Measurements from ENCODE around the gene AREL1.

The AREL1 gene

GRCh38 chr14:74667758-74668157 is 45.1 kb downstream of the AREL1 start:
- H3K36me3 ChIP-seq (ENCODE audit: control insufficient read depth, low read length) = peaks cover 72% of the 10 kb centered on the region
- no peak for TF ChIP-seq EZH2phosphoT487 (IDR thresholded peaks at IDR 0.05; ENCODE audit: borderline replicate concordance, low read length)
- TF ChIP-seq, protein P1, sequence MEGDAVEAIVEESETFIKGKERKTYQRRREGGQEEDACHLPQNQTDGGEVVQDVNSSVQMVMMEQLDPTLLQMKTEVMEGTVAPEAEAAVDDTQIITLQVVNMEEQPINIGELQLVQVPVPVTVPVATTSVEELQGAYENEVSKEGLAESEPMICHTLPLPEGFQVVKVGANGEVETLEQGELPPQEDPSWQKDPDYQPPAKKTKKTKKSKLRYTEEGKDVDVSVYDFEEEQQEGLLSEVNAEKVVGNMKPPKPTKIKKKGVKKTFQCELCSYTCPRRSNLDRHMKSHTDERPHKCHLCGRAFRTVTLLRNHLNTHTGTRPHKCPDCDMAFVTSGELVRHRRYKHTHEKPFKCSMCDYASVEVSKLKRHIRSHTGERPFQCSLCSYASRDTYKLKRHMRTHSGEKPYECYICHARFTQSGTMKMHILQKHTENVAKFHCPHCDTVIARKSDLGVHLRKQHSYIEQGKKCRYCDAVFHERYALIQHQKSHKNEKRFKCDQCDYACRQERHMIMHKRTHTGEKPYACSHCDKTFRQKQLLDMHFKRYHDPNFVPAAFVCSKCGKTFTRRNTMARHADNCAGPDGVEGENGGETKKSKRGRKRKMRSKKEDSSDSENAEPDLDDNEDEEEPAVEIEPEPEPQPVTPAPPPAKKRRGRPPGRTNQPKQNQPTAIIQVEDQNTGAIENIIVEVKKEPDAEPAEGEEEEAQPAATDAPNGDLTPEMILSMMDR (IDR thresholded peaks at IDR 0.05; ENCODE audit: low read depth, low read length, poor library complexity, severe bottlenecking) = no peak
- H3K9me3 ChIP-seq (ENCODE audit: control insufficient read depth, insufficient read depth, low read length) = no peaks in the 10 kb centered on the region
- no peak overlapping the region for H3K27ac ChIP-seq (ENCODE audit: low read depth, low read length)
- H3K27me3 ChIP-seq (ENCODE audit: control insufficient read depth, low read length) = no peaks in the 10 kb centered on the region
- no peaks in the 10 kb centered on the region for H4K20me1 ChIP-seq (ENCODE audit: control insufficient read depth, insufficient read depth, low read depth, low read length)
- no peaks in the 10 kb centered on the region for H3F3A ChIP-seq (ENCODE audit: control insufficient read depth, insufficient read depth)
- H3K4me1 ChIP-seq (ENCODE audit: control insufficient read depth, low read length) = no peaks in the 10 kb centered on the region
- H3K79me2 ChIP-seq (ENCODE audit: control insufficient read depth, low read length) = no peaks in the 10 kb centered on the region
- no peak overlapping the region for H3K4me2 ChIP-seq (ENCODE audit: low read length)
- H3K4me3 ChIP-seq (ENCODE audit: low read length) = no peak overlapping the region
- H3K9me2 ChIP-seq (replicated peaks; ENCODE audit: control insufficient read depth, low read length) = no peaks in the 10 kb centered on the region

GRCh38 chr14:74664717-74665116 is 48.2 kb downstream of the AREL1 start:
- no peak for TF ChIP-seq EZH2phosphoT487 (IDR thresholded peaks at IDR 0.05; ENCODE audit: borderline replicate concordance, low read length)
- TF ChIP-seq, protein P1 (IDR thresholded peaks at IDR 0.05; ENCODE audit: low read depth, low read length, poor library complexity, severe bottlenecking) = no peak
- peaks cover 68% of the 10 kb centered on the region for H3K36me3 ChIP-seq (ENCODE audit: control insufficient read depth, low read length)
- H3K9me2 ChIP-seq (replicated peaks; ENCODE audit: control insufficient read depth, low read length) = no peaks in the 10 kb centered on the region
- no peaks in the 10 kb centered on the region for H3K79me2 ChIP-seq (ENCODE audit: control insufficient read depth, low read length)
- no peak overlapping the region for H3K4me2 ChIP-seq (ENCODE audit: low read length)
- no peaks in the 10 kb centered on the region for H3F3A ChIP-seq (ENCODE audit: control insufficient read depth, insufficient read depth)
- H3K27ac ChIP-seq (ENCODE audit: low read depth, low read length) = no peak overlapping the region
- H3K27me3 ChIP-seq (ENCODE audit: control insufficient read depth, low read length) = no peaks in the 10 kb centered on the region
- H3K9me3 ChIP-seq (ENCODE audit: control insufficient read depth, insufficient read depth, low read length) = no peaks in the 10 kb centered on the region
- no peak overlapping the region for H3K4me3 ChIP-seq (ENCODE audit: low read length)
- H3K4me1 ChIP-seq (ENCODE audit: control insufficient read depth, low read length) = no peaks in the 10 kb centered on the region
- no peaks in the 10 kb centered on the region for H4K20me1 ChIP-seq (ENCODE audit: control insufficient read depth, insufficient read depth, low read depth, low read length)

DNA sequence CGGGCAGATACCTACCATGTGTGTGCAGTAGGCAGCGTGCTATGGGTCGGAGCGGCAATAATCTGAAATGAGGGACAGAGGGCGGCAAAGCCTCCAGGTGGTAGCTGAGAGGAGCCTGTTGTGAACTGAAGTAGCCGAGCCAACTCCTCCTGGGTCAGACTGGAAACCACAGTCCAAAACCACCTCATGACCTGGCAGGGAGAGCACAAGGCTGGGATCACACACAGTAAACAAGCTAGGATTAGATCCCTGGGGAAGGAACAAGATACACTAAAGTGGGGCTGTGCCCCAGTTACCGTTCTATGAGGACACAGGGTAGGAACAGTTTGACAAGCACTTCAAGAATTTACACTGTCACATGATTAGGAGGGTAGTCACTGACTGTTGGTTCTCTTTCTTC is 49.0 kb downstream of the AREL1 start:
- no peaks in the 10 kb centered on the region for H3K9me3 ChIP-seq (ENCODE audit: control insufficient read depth, insufficient read depth, low read length)
- peaks cover 60% of the 10 kb centered on the region for H3K36me3 ChIP-seq (ENCODE audit: control insufficient read depth, low read length)
- no peaks in the 10 kb centered on the region for H3K4me1 ChIP-seq (ENCODE audit: control insufficient read depth, low read length)
- no peaks in the 10 kb centered on the region for H3F3A ChIP-seq (ENCODE audit: control insufficient read depth, insufficient read depth)
- TF ChIP-seq, protein P1 (IDR thresholded peaks at IDR 0.05; ENCODE audit: low read depth, low read length, poor library complexity, severe bottlenecking) = no peak
- TF ChIP-seq EZH2phosphoT487 (IDR thresholded peaks at IDR 0.05; ENCODE audit: borderline replicate concordance, low read length) = no peak
- no peaks in the 10 kb centered on the region for H3K79me2 ChIP-seq (ENCODE audit: control insufficient read depth, low read length)
- no peak overlapping the region for H3K4me3 ChIP-seq (ENCODE audit: low read length)
- H3K9me2 ChIP-seq (replicated peaks; ENCODE audit: control insufficient read depth, low read length) = no peaks in the 10 kb centered on the region
- H3K4me2 ChIP-seq (ENCODE audit: low read length) = no peak overlapping the region
- no peak overlapping the region for H3K27ac ChIP-seq (ENCODE audit: low read depth, low read length)
- no peaks in the 10 kb centered on the region for H3K27me3 ChIP-seq (ENCODE audit: control insufficient read depth, low read length)
- H4K20me1 ChIP-seq (ENCODE audit: control insufficient read depth, insufficient read depth, low read depth, low read length) = no peaks in the 10 kb centered on the region
